WTC11 (cell line): ENCODE data around the gene LIG3.

Experiments
- FOXJ3 ChIP-seq: sonication (generic); formaldehyde crosslinking; IDR thresholded peaks from 2 replicates; pipeline ENCODE4 v1.9.0; 2021; ENCODE audit warnings: missing genetic modification reagents, mild to moderate bottlenecking, borderline replicate concordance
- NFYB ChIP-seq: sonication (generic); formaldehyde crosslinking; conservative IDR thresholded peaks from 2 replicates; pipeline ENCODE4 v1.8.0; 2022; ENCODE audit warnings: low read depth, missing genetic modification reagents
- ZNF671 ChIP-seq: fragments of 250-450 bp; sonication (Bioruptor Pico); IDR thresholded peaks from 2 replicates; pipeline ENCODE4 v1.8.0; 2021; ENCODE audit warnings: mild to moderate bottlenecking
- TF ChIP-seq, protein P1 (sequence below): fragments of 200-600 bp; IDR thresholded peaks from 2 replicates; pipeline ENCODE4 v1.8.0; 2022; ENCODE audit warnings: antibody characterized with exemption
- TF ChIP-seq, protein P2 (sequence below): sonication (generic); formaldehyde crosslinking; conservative IDR thresholded peaks from 2 replicates; pipeline ENCODE4 v1.8.1; 2023; ENCODE audit warnings: mild to moderate bottlenecking, low read depth, missing genetic modification reagents, moderate library complexity
- TF ChIP-seq, protein P3 (sequence below): sonication (generic); formaldehyde crosslinking; IDR thresholded peaks from 2 replicates; pipeline ENCODE4 v1.8.1; 2022; ENCODE audit warnings: mild to moderate bottlenecking, moderate library complexity, missing genetic modification reagents

DNA sequence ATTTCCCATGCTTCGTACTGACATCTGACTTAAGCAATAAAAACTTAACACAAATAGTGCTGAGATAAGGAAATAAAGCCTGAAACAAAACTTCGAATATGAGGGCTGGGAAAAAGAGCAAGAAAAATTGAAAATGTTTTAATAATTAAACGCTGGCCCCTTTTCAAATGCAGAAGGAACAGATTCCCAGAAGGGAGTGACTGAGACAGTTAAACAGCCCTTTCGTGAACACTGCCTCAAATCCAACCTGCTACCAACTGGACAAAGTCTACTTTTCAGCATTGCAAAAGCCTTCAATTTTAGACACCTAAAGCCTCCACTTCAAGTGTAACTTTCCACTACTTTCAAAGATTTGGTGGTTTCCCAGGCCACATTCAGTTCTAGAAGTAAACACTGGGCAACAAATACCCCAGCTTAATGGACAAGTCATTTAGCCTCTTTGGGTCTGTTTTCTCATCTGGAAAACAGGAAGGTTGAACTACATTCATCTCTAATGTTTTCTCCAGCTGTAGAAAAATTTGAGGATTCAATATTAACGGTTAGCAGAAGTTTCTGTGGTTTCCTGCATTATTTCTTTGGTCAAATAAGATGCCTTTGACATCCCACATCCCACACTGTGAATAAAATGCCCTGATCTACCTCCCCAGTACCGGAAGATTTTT is 71.4 kb downstream of the LIG3 start:
- TF ChIP-seq, protein P1, sequence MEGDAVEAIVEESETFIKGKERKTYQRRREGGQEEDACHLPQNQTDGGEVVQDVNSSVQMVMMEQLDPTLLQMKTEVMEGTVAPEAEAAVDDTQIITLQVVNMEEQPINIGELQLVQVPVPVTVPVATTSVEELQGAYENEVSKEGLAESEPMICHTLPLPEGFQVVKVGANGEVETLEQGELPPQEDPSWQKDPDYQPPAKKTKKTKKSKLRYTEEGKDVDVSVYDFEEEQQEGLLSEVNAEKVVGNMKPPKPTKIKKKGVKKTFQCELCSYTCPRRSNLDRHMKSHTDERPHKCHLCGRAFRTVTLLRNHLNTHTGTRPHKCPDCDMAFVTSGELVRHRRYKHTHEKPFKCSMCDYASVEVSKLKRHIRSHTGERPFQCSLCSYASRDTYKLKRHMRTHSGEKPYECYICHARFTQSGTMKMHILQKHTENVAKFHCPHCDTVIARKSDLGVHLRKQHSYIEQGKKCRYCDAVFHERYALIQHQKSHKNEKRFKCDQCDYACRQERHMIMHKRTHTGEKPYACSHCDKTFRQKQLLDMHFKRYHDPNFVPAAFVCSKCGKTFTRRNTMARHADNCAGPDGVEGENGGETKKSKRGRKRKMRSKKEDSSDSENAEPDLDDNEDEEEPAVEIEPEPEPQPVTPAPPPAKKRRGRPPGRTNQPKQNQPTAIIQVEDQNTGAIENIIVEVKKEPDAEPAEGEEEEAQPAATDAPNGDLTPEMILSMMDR = no peak
- TF ChIP-seq FOXJ3 (no peak), NFYB (no peak), ZNF671 (CRISPR knock-in tag) (no peak)
- TF ChIP-seq, protein P2, sequence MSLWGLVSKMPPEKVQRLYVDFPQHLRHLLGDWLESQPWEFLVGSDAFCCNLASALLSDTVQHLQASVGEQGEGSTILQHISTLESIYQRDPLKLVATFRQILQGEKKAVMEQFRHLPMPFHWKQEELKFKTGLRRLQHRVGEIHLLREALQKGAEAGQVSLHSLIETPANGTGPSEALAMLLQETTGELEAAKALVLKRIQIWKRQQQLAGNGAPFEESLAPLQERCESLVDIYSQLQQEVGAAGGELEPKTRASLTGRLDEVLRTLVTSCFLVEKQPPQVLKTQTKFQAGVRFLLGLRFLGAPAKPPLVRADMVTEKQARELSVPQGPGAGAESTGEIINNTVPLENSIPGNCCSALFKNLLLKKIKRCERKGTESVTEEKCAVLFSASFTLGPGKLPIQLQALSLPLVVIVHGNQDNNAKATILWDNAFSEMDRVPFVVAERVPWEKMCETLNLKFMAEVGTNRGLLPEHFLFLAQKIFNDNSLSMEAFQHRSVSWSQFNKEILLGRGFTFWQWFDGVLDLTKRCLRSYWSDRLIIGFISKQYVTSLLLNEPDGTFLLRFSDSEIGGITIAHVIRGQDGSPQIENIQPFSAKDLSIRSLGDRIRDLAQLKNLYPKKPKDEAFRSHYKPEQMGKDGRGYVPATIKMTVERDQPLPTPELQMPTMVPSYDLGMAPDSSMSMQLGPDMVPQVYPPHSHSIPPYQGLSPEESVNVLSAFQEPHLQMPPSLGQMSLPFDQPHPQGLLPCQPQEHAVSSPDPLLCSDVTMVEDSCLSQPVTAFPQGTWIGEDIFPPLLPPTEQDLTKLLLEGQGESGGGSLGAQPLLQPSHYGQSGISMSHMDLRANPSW = no peak
- TF ChIP-seq, protein P3, sequence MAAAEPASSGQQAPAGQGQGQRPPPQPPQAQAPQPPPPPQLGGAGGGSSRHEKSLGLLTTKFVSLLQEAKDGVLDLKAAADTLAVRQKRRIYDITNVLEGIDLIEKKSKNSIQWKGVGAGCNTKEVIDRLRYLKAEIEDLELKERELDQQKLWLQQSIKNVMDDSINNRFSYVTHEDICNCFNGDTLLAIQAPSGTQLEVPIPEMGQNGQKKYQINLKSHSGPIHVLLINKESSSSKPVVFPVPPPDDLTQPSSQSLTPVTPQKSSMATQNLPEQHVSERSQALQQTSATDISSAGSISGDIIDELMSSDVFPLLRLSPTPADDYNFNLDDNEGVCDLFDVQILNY (CRISPR knock-in tag) = no peak
